Left hindlimb (tissue), 1 donor: ENCODE data around the gene SMO.
"Not testable (repeated sequence)": the region's sequence is repeated elsewhere in the genome, so short reads cannot be mapped to it uniquely, and the experiment has no call there.

ENCODE experiments used
- DNase-seq: peaks from one replicate; pipeline ENCODE4 v3.0.0-alpha.2; 2018

Gene SMO

GRCh38 chr7:129210256-129210988 lies 22.0 kb downstream of the SMO start:
- peak; percentile 78 for DNase-seq

GRCh38 chr7:129210989-129211312 lies 22.5 kb downstream of the SMO start:
- DNase-seq = no peak

GRCh38 chr7:129212126-129212525 lies 23.7 kb downstream of the SMO start:
- no peak for DNase-seq

- DNase-seq = no peak
Observed at GRCh38 chr7:129212596-129212995, 24.2 kb downstream of the SMO start.

- DNase-seq = no peak
Observed at GRCh38 chr7:129213828-129214227, 25.4 kb downstream of the SMO start.

GRCh38 chr7:129215691-129216090 lies 27.3 kb downstream of the SMO start:
- DNase-seq = not testable (repeated sequence)

GRCh38 chr7:129216101-129216715 lies 27.8 kb downstream of the SMO start:
- DNase-seq = not testable (repeated sequence)

- DNase-seq = not testable (repeated sequence)
Observed at GRCh38 chr7:129216821-129217416, 28.5 kb downstream of the SMO start.

- peak; percentile 82 for DNase-seq
Observed at GRCh38 chr7:129218514-129219062, 30.2 kb downstream of the SMO start.

- DNase-seq = not testable (repeated sequence)
Observed at GRCh38 chr7:129219166-129219565, 30.7 kb downstream of the SMO start.

GRCh38 chr7:129222064-129222463 lies 33.6 kb downstream of the SMO start:
- DNase-seq = no peak

GRCh38 chr7:129224251-129225205 lies 36.1 kb downstream of the SMO start, which contains the start of gene AHCYL2:
AHCYL2 (plus strand) TSS chr7:129225030.
- DNase-seq = peak; percentile 99

GRCh38 chr7:129225206-129225930 lies 36.9 kb downstream of the SMO start:
- peak; percentile 62 for DNase-seq

- DNase-seq = no peak
Observed at GRCh38 chr7:129225931-129226572, 37.6 kb downstream of the SMO start.

- no peak for DNase-seq
Observed at GRCh38 chr7:129227646-129228578, 39.5 kb downstream of the SMO start.

GRCh38 chr7:129228633-129229032 lies 40.2 kb downstream of the SMO start:
- DNase-seq = no peak

- no peak for DNase-seq
Observed at GRCh38 chr7:129231666-129232065, 43.2 kb downstream of the SMO start.

- no peak for DNase-seq
Observed at GRCh38 chr7:129238546-129238945, 50.1 kb downstream of the SMO start.

GRCh38 chr7:129240119-129240820 lies 51.8 kb downstream of the SMO start:
- no peak for DNase-seq

GRCh38 chr7:129244220-129244619 lies 55.8 kb downstream of the SMO start:
- DNase-seq = no peak
